ENCODE results near the gene LRRC3. TPM values are rescaled to one million over a fixed set of nuclear protein-coding genes. Genes with fewer than 3 reads are reported as not detected.

The LRRC3 gene
- polyA plus RNA-seq, 1 of the 3 experiments (the other 2 are of a cell fraction) = 2.3 TPM

DNA sequence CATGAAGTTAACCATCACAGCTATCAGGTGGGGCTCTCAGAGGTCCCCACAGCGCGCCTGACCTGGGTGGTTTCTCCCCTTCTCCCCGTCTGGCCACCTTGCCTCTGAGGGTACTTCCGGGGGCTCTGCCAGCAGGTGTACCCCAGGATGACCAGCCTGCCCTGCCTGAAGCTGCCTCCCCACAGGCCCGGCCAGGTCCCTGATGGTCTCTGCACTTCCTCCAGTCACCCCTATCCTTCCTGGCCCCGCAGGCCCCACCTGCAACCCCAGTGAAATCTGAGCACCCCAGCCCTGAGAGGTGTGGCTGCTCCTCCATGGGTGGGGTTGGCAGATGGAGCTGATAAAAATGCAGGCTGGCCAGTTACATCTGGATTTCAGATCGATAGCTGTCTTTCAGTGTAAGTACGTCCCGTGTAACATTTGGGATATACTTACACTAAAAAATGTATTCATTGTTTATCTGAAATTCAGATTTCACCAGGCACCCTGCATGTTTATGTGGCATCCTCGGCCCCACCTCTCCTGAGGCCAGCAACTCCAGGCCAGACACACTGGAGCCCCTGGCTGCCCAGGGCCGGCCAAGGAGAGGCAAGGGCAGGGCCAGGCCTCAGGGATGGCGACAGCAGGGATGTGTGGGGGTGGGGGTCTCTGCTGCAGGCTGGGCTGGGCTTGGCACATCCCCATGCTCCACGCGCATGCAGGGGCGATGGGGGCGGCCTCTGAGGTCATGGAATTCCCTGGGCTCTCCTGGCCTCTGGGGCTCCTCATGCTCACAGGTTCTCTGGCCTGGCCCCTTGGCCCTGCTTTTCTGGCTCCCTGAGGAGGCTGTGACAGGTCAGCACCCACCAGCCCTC, 25.1 kb downstream of the LRRC3 start (continued):
- TF ChIP-seq, protein P1, sequence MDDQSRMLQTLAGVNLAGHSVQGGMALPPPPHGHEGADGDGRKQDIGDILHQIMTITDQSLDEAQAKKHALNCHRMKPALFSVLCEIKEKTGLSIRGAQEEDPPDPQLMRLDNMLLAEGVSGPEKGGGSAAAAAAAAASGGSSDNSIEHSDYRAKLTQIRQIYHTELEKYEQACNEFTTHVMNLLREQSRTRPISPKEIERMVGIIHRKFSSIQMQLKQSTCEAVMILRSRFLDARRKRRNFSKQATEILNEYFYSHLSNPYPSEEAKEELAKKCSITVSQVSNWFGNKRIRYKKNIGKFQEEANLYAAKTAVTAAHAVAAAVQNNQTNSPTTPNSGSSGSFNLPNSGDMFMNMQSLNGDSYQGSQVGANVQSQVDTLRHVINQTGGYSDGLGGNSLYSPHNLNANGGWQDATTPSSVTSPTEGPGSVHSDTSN (IDR thresholded peaks at IDR 0.05) = no peak
- TF ChIP-seq MXI1 (IDR thresholded peaks at IDR 0.05; ENCODE audit: low read depth, low read length) (no peak), FOSL2 (IDR thresholded peaks at IDR 0.05; ENCODE audit: borderline replicate concordance, low read depth) (no peak), TCF12 (IDR thresholded peaks at IDR 0.05) (no peak), EP300 (IDR thresholded peaks at IDR 0.05; ENCODE audit: borderline replicate concordance in 1 of 2, low read depth in 1 of 2, low read length in 1 of 2) (no peak), JUND (IDR thresholded peaks at IDR 0.05) (no peak), RFX5 (IDR thresholded peaks at IDR 0.05; ENCODE audit: low read length) (no peak)

DNA sequence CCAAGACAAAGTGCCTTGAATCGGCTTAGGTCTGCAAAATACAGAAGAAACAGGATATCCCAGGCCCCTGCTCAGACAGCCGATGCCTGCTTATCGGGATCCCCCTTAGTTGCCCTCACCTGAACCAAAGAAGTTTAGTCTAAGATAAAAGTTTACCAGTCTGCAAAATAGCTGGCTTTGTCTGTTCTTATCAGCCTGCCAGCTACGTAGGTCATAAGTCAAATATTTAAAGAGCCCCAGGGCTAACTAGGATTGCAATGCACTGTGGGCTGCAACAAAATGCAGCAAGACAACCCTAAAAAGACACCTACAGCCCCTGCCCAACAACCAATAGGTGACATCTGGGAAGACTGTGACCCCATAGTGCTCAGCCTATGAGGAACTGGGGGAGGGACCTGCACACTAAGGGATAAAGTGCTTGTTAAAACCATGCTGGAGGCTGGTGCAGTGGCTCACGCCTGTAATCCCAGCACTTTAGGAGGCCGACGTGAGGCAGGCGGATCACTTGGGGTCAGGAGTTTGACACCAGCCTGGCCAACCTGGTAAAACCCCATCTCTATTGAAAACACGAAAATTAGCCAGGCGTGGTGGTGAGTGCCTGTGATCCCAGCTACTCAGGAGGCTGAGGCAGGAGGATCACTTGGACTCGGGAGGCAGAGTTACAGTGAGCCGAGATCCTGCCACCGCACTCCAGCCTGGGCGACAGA, 27.4 kb downstream of the LRRC3 start:
- H3K27me3 ChIP-seq (ENCODE audit: insufficient read depth) = peaks cover 9% of the 10 kb centered on the region; the same call in 1 of the 2 replicates
- no peaks in the 10 kb centered on the region for H3K9me2 ChIP-seq
- H3K4me2 ChIP-seq = no peak overlapping the region
- H3K4me3 ChIP-seq (ENCODE audit: low read depth in 2 of 2, low read length in 1 of 2) = no peak overlapping the region
- H2AFZ ChIP-seq (ENCODE audit: low read depth) = no peak overlapping the region
- no peaks in the 10 kb centered on the region for H4K20me1 ChIP-seq (ENCODE audit: insufficient read depth)
- no peak for TF ChIP-seq TAF1 (IDR thresholded peaks at IDR 0.05; ENCODE audit: borderline replicate concordance, low read depth, low read length)
- TF ChIP-seq, protein P2, sequence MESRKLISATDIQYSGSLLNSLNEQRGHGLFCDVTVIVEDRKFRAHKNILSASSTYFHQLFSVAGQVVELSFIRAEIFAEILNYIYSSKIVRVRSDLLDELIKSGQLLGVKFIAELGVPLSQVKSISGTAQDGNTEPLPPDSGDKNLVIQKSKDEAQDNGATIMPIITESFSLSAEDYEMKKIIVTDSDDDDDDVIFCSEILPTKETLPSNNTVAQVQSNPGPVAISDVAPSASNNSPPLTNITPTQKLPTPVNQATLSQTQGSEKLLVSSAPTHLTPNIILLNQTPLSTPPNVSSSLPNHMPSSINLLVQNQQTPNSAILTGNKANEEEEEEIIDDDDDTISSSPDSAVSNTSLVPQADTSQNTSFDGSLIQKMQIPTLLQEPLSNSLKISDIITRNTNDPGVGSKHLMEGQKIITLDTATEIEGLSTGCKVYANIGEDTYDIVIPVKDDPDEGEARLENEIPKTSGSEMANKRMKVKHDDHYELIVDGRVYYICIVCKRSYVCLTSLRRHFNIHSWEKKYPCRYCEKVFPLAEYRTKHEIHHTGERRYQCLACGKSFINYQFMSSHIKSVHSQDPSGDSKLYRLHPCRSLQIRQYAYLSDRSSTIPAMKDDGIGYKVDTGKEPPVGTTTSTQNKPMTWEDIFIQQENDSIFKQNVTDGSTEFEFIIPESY (IDR thresholded peaks at IDR 0.05; ENCODE audit: borderline replicate concordance, low read depth) = no peak
- no peak for TF ChIP-seq NFIC (IDR thresholded peaks at IDR 0.05; ENCODE audit: borderline replicate concordance)
- TF ChIP-seq SIN3A (IDR thresholded peaks at IDR 0.05; ENCODE audit: borderline replicate concordance, low read depth, low read length) = no peak
- TF ChIP-seq, protein P3, sequence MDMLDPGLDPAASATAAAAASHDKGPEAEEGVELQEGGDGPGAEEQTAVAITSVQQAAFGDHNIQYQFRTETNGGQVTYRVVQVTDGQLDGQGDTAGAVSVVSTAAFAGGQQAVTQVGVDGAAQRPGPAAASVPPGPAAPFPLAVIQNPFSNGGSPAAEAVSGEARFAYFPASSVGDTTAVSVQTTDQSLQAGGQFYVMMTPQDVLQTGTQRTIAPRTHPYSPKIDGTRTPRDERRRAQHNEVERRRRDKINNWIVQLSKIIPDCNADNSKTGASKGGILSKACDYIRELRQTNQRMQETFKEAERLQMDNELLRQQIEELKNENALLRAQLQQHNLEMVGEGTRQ (IDR thresholded peaks at IDR 0.05; ENCODE audit: borderline replicate concordance, low read depth, low read length) = no peak
- TF ChIP-seq, protein P4, sequence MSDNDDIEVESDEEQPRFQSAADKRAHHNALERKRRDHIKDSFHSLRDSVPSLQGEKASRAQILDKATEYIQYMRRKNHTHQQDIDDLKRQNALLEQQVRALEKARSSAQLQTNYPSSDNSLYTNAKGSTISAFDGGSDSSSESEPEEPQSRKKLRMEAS (IDR thresholded peaks at IDR 0.05; ENCODE audit: low read depth) = no peak
- no peak for TF ChIP-seq EZH2phosphoT487 (IDR thresholded peaks at IDR 0.05; ENCODE audit: borderline replicate concordance, low read depth)
- no peak for TF ChIP-seq SMC3 (IDR thresholded peaks at IDR 0.05; ENCODE audit: low read depth, low read length)
- TF ChIP-seq FOXM1 (IDR thresholded peaks at IDR 0.05; ENCODE audit: low read depth) = no peak
- TF ChIP-seq, protein P5, sequence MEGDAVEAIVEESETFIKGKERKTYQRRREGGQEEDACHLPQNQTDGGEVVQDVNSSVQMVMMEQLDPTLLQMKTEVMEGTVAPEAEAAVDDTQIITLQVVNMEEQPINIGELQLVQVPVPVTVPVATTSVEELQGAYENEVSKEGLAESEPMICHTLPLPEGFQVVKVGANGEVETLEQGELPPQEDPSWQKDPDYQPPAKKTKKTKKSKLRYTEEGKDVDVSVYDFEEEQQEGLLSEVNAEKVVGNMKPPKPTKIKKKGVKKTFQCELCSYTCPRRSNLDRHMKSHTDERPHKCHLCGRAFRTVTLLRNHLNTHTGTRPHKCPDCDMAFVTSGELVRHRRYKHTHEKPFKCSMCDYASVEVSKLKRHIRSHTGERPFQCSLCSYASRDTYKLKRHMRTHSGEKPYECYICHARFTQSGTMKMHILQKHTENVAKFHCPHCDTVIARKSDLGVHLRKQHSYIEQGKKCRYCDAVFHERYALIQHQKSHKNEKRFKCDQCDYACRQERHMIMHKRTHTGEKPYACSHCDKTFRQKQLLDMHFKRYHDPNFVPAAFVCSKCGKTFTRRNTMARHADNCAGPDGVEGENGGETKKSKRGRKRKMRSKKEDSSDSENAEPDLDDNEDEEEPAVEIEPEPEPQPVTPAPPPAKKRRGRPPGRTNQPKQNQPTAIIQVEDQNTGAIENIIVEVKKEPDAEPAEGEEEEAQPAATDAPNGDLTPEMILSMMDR (IDR thresholded peaks at IDR 0.05) = no peak
- TF ChIP-seq NRF1 (IDR thresholded peaks at IDR 0.05; ENCODE audit: low read depth, low read length) = no peak
- TF ChIP-seq TEAD4 (IDR thresholded peaks at IDR 0.05; ENCODE audit: borderline replicate concordance, insufficient read depth) = no peak
- TF ChIP-seq TCF12 (IDR thresholded peaks at IDR 0.05) = no peak
- no peak for TF ChIP-seq MEF2A (IDR thresholded peaks at IDR 0.05; ENCODE audit: borderline replicate concordance, low read depth)
- no peaks in the 10 kb centered on the region for H3K4me1 ChIP-seq (ENCODE audit: control insufficient read depth in 1 of 2, insufficient read depth in 2 of 2, low read depth in 1 of 2, low read length in 1 of 2)
- H3F3A ChIP-seq (replicated peaks; ENCODE audit: insufficient read depth) = no peaks in the 10 kb centered on the region
- H3K36me3 ChIP-seq (replicated peaks in 1 of 2; ENCODE audit: control insufficient read depth in 1 of 2, insufficient read depth in 2 of 2, low read length in 1 of 2) = no peaks in the 10 kb centered on the region
- H3K9me3 ChIP-seq = no peaks in the 10 kb centered on the region
- CTCF ChIA-PET = interaction anchor here (0.5 to 1.5 kb wide), 5 partner anchors 8 to 179 kb away, joined by 3 to 4 read pairs (median 4); no protein-coding TSS in a partner anchor
- no peak overlapping the region for H3K27ac ChIP-seq (ENCODE audit: low read depth in 2 of 2, low read length in 1 of 2)
- DNase-seq = no peak
- POLR2A ChIA-PET = interaction anchor here (0.7 kb wide), 1 partner anchor 27 kb away, joined by 3 read pairs; no protein-coding TSS in a partner anchor
- 73% methylated on average over 10 of the region's 14 CpGs for WGBS (ENCODE audit: low lambda C conversion rate)
- H3K9ac ChIP-seq = no peak overlapping the region
- H3K79me2 ChIP-seq (ENCODE audit: insufficient read depth) = peaks cover 4% of the 10 kb centered on the region; the same call in 1 of the 2 replicates

Data from SK-N-SH (cell line).